Endothelial cell of hepatic sinusoid (primary cell): ENCODE measurements around the gene CAMK1D.

Source experiments
- in situ Hi-C: cut with HindIII; loops from 2 replicates; pipeline ENCODE4 v1.10.0; 2017; ENCODE audit warnings: low sequenced_read_pairs

Gene CAMK1D

GRCh38 chr10:12510984-12511383 is 161.6 kb downstream of the CAMK1D start:
- in situ Hi-C loops = no loop called here

- in situ Hi-C loops = no loop called here
Observed at GRCh38 chr10:12511651-12512050, 162.3 kb downstream of the CAMK1D start.

GRCh38 chr10:12512332-12513002 is 163.1 kb downstream of the CAMK1D start:
- in situ Hi-C loops = no loop called here

- in situ Hi-C loops = no loop called here
Observed at GRCh38 chr10:12513003-12513365, 163.6 kb downstream of the CAMK1D start.

GRCh38 chr10:12513775-12514673 is 164.7 kb downstream of the CAMK1D start:
- in situ Hi-C loops = no loop called here

GRCh38 chr10:12518024-12518423 is 168.7 kb downstream of the CAMK1D start:
- in situ Hi-C loops = no loop called here

GRCh38 chr10:12521423-12521822 is 172.1 kb downstream of the CAMK1D start:
- in situ Hi-C loops = no loop called here

- in situ Hi-C loops = no loop called here
Observed at GRCh38 chr10:12526311-12526710, 177.0 kb downstream of the CAMK1D start.

- in situ Hi-C loops = no loop called here
Observed at GRCh38 chr10:12529976-12530375, 180.6 kb downstream of the CAMK1D start.

- in situ Hi-C loops = no loop called here
Observed at GRCh38 chr10:12531305-12532220, 182.2 kb downstream of the CAMK1D start.

GRCh38 chr10:12533151-12533550 is 183.8 kb downstream of the CAMK1D start:
- in situ Hi-C loops = no loop called here

GRCh38 chr10:12533723-12534122 is 184.4 kb downstream of the CAMK1D start:
- in situ Hi-C loops = no loop called here

GRCh38 chr10:12534824-12535223 is 185.5 kb downstream of the CAMK1D start:
- in situ Hi-C loops = no loop called here

- in situ Hi-C loops = no loop called here
Observed at GRCh38 chr10:12535656-12536055, 186.3 kb downstream of the CAMK1D start.

- in situ Hi-C loops = no loop called here
Observed at GRCh38 chr10:12538491-12538995, 189.2 kb downstream of the CAMK1D start.

- in situ Hi-C loops = no loop called here
Observed at GRCh38 chr10:12539350-12540164, 190.2 kb downstream of the CAMK1D start.

- in situ Hi-C loops = no loop called here
Observed at GRCh38 chr10:12540341-12540781, 191.0 kb downstream of the CAMK1D start.

- in situ Hi-C loops = no loop called here
Observed at GRCh38 chr10:12541446-12542067, 192.2 kb downstream of the CAMK1D start.

GRCh38 chr10:12542133-12542670 is 192.9 kb downstream of the CAMK1D start:
- in situ Hi-C loops = no loop called here
